ENCODE data around the gene BHLHA9. TPM values are rescaled to one million over a fixed set of nuclear protein-coding genes. Genes with fewer than 3 reads are reported as not detected.

BHLHA9 gene
- total and polyA plus RNA-seq, 9 of the 15 experiments (the other 6 are each of a cell fraction or from before 2014, with no cell fraction given), result not detected

DNA sequence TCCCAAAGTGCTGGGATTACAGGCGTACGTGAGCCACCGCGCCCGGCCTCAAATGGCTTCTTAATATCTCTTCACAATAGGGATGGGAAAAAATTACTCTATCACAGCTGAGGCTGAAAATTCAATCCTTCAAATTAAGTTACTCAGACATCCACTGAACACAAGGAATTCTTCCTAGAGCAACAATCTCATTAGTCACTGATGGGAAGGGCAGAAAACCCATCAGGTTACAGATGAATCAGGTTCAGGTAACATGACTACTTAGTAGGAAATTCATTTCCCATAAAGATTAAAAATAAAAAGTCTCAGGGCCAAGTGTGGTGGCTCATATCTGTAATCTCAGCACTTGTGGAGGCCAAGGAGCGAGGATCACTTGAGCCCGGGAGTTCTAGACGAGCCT lies 47.9 kb upstream of the BHLHA9 start (continued):
- TF ChIP-seq MEF2A (IDR thresholded peaks at IDR 0.05; ENCODE audit: control insufficient read depth, low read depth, low read length) (no peak), ZNF232 (CRISPR knock-in tag; IDR thresholded peaks at IDR 0.05) (no peak), NCOA6 (IDR thresholded peaks at IDR 0.05) (no peak), NELFE (IDR thresholded peaks at IDR 0.05; ENCODE audit: insufficient read depth, insufficient read length) (no peak), SNRNP70 (optimal IDR thresholded peaks at IDR 0.05; ENCODE audit: low read depth, low read length) (no peak), ILF3 (IDR thresholded peaks at IDR 0.05; ENCODE audit: borderline replicate concordance) (no peak), ZNF609 (CRISPR knock-in tag; IDR thresholded peaks at IDR 0.05; ENCODE audit: borderline replicate concordance) (no peak), MECOM (CRISPR knock-in tag; IDR thresholded peaks at IDR 0.05) (no peak), POLR2B (IDR thresholded peaks at IDR 0.05; ENCODE audit: low read depth, partially characterized antibody) (no peak), ZEB2 (IDR thresholded peaks at IDR 0.05) (no peak), RFX1 (IDR thresholded peaks at IDR 0.05) (no peak)

All from K562 (cell line).